DMS 273 treated with DMSO at 0.1 percent for 48 hours (cell line): ENCODE measurements around the gene PHF13.

ENCODE experiments used
- DNase-seq: peaks from one replicate; lab custom pipeline; 2025; lab: John Stamatoyannopoulos, UW

PHF13 gene

GRCh38 chr1:6666696-6667095 is 53.2 kb downstream of the PHF13 start:
- no peak for DNase-seq

- DNase-seq = no peak
These were observed 53.6 kb downstream of the PHF13 start for GRCh38 chr1:6667139-6667538.

- DNase-seq = no peak
These were observed 55.0 kb downstream of the PHF13 start for GRCh38 chr1:6668503-6668902.

- DNase-seq = no peak
These were observed 59.0 kb downstream of the PHF13 start for GRCh38 chr1:6672558-6672957.
